ENCODE measurements around the gene CTRB1.

GRCh38 chr16:75262104-75262799, 43.5 kb downstream of the CTRB1 start:
- TF ChIP-seq, protein P1, sequence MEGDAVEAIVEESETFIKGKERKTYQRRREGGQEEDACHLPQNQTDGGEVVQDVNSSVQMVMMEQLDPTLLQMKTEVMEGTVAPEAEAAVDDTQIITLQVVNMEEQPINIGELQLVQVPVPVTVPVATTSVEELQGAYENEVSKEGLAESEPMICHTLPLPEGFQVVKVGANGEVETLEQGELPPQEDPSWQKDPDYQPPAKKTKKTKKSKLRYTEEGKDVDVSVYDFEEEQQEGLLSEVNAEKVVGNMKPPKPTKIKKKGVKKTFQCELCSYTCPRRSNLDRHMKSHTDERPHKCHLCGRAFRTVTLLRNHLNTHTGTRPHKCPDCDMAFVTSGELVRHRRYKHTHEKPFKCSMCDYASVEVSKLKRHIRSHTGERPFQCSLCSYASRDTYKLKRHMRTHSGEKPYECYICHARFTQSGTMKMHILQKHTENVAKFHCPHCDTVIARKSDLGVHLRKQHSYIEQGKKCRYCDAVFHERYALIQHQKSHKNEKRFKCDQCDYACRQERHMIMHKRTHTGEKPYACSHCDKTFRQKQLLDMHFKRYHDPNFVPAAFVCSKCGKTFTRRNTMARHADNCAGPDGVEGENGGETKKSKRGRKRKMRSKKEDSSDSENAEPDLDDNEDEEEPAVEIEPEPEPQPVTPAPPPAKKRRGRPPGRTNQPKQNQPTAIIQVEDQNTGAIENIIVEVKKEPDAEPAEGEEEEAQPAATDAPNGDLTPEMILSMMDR (IDR thresholded peaks at IDR 0.05; ENCODE audit: poor library complexity) = no peak
- TF ChIP-seq EZH2phosphoT487 (IDR thresholded peaks at IDR 0.05; ENCODE audit: low read depth, severe bottlenecking, unreplicated experiment) (no peak), EZH2 (IDR thresholded peaks at IDR 0.05; ENCODE audit: borderline replicate concordance) (no peak)

Data from hepatocyte (in vitro differentiated cells).